NCI-H748 (cell line): ENCODE results near the gene MYO19.
"Not testable (repeated sequence)": the region's sequence is repeated elsewhere in the genome, so short reads cannot be mapped to it uniquely, and the experiment has no call there.

Source experiments
- DNase-seq: peaks from one replicate; lab custom pipeline; 2025; ENCODE audit not compliant: unreplicated experiment; lab: John Stamatoyannopoulos, UW

MYO19 gene

DNA sequence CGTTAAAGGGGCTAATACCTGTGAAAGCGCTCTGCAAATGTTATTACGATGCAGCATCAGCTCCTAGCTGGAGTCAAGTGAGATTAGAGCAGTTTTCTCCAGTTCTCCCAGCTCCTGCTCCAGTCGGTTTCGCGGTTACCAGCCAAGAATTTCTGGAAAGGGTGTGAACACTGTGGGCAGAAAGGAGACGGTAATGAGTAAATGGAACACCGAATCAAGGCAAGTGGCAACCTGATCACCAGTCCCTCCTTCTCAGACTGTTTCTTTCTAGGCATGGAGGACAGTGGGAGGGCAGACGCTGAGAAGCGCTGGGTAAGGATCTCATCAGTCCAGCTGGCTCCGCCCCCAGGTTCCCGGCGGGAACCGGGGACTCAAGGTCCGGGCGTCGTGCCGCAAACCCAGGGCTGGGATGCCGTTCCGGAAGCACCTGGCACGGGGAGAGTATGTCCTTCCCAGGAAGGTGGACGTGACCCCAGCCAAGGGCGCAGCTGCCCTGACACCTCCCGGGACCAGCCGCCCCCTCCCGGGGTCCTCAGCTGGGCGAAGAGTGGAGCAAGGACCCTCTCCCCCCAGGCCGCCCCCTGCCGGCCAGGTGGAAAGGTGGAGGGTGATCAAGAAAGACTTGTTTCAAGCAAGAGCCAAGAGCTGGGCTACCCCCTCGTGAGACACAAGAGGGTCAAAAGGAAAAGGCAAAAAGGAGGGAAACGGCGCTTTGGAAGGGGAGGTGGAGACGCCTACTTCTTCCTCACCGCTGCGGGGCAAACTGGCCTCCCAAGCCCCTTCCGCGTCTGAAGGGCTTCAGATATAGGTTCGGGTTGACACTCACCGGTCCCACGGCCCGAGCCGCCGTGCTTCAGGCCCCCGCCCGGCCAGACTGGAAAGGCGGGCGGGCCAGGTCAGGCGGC, 481 bp downstream of the MYO19 start:
- DNase-seq = peak; percentile 90

DNA sequence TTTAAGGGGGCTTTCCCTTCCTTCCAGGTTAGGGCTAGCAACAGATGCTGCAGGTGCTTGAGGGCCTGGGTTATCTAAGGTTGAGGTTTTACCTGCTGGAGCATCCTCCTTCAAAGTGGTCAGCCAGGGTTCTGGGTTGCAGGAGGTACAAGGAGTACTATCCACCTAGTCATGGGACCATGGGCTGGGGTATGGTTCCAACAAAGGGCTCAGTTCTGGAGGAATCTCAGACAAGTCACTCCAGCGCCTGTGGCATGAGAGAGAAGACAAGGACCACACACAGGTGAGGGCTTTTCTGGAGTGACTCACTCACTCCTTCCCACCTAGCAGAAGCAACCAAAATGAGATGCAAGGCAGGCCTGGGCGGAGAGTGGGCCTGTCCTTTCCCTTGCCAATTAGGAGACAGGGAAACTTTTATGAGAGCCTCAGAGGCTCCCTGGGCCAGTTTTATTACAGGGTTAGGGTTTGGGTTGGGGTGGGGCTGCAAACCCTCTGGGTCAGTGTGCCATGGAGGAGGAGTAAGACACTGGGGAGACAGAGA, 2.2 kb downstream of the MYO19 start:
- DNase-seq = no peak

DNA sequence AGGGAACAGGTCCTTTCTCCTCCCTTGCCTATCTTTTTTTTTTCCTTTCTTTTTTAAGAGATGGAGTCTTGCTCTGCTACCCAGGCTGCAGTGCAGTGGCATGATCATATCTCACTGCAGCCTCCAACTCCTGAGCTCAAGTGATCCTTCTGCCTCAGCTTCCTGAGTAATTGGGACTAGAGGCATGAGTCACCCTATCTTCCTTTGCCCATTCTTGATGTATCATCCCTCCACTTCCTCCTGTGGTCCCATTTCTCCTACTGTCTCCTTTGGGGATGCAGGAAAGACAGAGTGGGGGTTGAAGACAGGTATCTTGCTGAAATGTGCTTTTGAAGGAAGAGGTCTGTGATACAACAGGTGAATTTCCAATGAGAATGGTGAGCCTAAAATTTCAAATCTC, 5.5 kb downstream of the MYO19 start:
- no peak for DNase-seq

DNA sequence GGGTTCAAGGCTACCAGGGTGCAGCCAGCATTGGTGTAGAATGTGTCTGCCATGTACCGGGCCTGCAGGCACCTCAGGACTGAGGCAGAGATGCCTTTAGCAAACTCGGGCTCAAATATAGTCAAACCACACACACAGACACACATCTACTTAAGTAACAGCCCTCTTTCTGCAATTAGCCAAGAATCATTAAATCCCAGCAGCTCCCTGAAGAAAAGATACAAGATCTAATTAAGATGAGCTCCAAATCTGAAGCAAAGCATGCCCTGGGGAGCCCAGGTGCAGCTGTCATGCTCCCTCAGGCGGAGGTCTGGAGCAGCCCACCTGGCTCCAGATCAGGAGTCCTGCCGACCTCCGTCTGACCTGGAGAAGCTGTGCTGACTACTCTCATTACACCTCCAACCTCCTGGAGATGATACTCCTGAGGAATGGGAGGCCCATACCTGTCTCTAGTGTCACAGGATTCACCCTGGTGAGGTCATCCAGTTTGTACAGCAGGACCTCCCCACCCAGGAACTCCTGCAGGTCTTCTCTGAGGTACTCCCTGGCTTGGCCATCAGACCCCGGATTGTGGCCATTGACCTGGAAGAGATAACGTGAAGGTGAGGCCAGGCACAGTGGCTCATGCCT, 6.9 kb downstream of the MYO19 start:
- DNase-seq = no peak

DNA sequence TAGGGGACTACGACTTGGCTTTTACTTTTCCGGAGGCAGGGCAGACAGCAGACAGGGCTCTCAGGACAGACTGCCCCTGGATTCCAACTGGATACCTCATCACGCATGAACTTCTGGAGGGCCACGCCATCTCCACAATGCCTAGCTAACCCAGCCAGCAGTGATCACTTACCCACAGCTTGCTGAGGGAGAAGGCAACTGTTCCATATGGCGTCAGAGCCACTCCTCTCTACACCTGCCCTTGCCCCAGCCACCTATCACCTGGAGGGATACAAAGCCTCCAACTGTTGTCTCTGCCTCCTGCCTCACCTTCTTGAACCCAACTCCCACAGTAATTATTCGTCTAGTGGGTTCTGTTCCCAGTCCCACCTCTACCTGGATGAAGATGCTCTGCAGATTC, 8.8 kb downstream of the MYO19 start:
- no peak for DNase-seq

DNA sequence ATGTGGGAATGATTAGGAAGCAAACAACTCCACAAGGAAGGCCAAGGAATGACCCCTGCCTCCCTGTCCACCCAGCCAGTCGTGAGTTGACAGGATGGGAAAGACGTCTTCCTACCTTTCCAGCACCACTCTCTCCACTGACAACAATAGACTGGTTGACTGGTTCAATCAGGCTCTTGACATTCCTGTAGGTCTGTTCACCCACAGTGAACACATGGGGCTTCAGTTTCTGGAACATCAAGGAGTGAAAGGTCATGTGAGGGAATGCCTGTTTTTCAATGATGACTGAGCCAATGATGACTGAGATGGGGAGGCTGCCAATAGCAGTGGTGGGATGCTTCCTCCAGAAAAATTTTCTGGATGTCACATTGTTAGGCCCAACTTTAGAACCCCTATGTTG, 9.6 kb downstream of the MYO19 start:
- DNase-seq = no peak

DNA sequence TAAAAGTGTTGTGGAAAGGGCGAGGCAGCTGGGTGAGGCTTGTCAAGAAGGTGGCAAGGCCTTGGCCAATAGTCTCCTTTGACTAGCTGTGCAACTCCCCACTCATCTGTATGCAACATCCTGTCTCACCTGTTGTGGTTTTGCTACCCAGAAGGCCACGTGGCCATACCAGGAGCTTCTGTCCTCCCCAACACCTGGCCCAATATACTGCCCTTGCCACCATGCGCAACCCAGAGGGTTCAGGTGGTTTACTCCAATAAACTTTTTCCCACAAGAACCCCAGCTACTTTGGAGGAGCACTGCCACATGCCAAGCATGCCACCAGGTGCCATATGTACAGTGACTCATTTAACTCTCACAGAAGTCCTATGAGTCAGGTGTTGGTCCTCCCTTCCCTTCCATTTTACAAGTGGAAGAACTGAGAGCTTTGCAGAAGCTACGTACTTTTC, 10.2 kb downstream of the MYO19 start:
- no peak for DNase-seq

DNA sequence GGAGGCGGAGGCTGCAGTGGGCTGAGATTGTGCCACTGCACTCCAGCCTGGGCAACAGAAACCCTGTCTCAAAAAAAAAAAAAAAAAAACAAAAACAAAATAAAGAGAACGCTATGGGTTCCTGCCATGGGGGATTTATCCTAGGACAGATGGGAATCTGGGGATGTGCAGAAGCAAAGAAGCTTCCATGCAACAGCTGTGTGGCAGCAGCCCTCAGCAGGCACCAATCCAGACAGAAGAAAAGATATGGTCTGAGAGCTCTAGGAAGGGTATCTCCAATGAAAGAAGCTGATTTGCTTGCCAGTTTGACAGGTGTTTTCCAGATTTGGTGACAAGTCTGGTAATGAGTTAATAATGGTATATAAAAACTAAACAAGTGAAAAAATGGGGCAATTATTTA, 11.6 kb downstream of the MYO19 start:
- DNase-seq = no peak

DNA sequence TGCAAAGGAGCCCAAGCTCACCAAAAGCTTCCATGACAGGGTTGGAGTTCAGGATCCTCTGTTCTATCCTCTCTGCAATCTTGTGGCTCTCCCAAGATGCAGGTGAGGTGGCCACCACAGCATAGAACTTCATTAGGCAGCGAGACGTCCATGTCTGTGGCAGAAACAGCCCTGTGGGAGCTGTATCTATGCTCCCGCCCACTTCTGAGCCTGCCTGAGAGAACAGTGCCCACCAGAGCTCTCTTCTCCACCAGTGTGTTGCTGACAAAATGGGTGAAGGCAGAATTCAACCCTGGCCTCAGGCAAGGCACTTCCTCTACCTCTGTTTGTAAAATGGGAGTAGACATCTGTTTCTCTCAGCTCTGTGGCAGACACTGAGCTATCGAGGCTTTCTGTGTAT, 18.8 kb downstream of the MYO19 start:
- DNase-seq = no peak

DNA sequence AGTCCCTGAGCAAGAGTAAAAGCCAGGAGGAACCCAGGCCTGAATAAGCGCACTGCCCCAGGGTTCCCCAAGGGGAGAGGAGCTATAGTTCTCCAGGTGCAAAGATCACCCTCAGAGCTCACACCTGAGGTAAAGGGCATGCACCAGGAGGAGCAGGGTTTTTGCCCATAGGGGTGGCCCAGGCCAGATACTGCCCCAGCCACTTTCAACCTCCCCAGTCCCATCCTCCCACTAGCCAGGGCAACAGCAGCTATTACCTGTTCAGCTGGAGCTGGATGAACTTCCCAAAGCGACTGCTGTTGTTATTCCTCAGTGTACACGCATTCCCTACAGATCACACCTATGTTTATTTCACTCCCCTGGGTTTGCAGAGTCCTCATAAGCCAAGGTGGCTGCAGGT, 19.8 kb downstream of the MYO19 start:
- no peak for DNase-seq

DNA sequence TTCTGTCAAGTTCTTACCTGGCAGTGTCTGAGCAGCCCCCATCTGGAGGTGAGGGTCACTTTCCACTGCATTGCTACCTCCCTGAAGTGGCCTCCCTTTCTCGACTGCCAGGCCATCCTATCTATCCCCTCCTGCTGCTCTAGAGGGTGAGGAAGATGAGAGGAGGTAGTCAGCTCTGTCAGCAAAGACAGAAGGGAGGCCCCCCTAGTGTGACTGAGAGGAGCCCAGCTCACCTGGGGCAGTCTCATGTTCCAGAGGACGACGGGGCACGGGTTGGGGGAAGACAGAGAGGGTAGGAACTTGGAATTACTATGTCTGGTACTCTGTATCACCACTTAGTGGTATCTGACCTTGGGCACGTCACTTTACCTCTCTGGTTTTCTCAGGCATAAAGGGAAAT, 22.0 kb downstream of the MYO19 start:
- DNase-seq = no peak

DNA sequence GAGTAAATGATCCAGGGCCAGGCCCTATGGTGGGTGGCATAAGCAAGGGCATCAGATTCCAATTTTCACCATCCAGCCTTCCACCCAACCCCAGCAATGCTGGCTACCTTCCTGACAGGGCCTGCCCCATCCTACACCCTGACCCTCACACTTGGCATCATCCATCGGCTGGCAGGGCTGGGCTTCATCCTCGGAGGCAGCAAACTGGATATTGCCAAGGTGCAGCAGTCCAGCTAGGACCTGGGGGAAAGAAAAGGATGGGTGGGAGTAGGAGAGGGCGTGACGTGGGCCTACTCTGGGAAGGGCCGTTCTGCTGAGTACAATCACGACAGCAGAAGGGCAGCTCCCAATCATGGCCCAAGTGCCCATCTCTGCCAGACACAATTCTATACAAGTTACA, 23.5 kb downstream of the MYO19 start:
- DNase-seq = no peak

DNA sequence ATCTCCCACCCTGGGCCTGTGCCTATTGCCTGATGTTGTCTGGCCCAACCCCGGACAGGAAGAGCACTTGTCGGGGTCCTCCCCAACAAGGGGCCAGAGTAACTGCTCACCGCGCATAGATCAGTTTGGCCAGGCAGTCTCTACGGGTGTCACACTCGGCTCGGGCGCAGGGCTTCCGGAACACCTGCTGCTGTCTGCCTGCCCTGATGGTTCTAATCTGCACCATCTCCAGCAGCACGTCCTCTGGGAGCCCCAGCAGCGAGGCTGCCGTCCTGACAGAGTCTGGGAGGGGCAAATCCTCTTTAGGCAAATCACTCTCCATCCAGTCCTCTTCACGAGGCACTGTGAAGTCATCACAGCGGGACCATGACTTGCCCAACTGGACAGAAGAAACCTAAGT, 24.0 kb downstream of the MYO19 start:
- DNase-seq = no peak

DNA sequence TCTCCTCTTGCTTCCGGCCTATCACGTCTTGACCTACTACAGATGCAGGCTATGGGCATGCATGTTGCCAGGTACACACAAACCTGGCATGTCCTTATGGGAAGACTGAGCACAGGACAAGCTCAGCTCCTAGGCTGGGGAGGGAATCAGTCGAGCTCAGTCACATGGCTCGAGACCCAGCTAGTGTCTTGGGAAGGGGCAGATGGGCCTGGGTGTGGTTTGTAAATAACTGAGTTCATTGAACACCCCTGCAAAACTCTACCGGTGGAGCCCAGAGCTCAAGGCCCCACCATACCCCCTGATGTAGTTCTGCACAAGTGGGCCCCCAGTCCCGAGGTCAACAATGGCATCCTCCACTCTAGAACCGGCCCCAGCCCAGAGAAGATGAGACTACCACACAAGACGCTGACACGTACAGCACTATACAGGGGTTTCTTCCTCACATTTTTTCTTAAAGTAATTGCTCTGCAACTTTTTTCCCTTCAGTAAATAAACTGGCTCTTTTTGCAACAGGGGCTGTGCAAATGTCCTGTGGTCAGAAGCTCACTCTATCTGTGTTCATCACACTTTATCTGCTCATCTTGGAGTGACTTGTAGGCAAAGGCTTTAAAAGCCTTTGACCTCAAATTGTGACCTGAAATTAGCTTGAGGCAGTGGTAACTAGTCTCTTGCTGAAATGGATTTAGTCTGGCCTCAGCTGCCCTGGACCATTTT, 25.2 kb downstream of the MYO19 start:
- no peak for DNase-seq

DNA sequence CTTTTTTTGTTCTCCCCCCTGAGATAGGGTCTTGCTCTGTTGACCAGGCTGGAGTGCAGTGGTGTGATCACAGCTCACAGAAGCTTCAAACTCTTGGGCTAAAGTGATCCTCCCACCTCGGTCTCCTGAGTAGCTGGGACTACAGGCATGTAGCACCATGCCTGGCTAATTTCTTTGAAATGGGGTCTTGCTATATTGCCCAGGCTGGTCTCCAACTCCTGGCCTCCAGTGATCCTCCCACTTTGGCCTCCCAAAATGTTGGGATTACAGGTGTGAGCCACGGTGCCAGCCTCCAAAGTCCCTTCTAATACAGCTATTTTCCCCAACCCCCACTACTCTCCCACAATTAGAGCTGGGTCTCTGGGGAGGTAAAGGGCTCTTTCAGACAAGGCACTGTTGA, 26.2 kb downstream of the MYO19 start:
- not testable (repeated sequence) for DNase-seq

DNA sequence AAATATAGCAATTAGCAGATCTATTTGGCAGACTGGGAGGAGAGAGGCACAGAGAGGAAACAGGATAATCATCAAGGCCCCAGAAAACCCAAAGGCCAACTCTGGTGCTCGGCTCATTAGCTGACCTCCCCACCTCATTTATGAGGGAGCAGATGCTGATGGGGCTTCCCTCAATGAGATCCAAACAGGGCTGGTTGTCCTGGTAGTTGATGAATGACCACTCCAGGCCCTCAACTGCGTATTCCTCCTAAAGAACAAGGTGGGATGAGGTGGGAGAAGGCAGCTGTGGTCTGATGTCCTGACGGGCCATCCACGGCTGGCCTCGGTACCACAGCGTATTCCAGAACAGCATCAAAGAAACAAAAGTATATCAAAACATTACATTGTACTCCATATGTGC, 27.4 kb downstream of the MYO19 start:
- DNase-seq = no peak

DNA sequence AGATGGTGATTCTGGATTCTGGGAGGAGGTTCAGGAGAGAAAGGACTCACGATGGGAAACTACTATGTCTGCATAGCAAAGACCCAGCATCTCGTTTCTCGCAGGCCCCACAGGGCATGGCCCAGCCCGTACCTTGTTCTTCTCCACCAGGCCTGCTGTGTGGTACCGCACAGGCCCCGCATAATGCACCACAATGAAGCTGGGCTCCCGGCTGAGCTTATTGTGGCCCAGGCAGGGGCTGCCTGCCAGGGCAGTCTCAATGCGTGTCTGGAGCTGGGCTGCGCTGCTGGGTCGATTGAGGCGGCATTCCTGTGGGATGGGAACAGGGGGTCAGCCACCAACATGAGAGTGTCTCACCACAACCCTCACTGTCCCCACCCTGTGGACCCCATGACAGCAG, 27.8 kb downstream of the MYO19 start:
- DNase-seq = no peak

DNA sequence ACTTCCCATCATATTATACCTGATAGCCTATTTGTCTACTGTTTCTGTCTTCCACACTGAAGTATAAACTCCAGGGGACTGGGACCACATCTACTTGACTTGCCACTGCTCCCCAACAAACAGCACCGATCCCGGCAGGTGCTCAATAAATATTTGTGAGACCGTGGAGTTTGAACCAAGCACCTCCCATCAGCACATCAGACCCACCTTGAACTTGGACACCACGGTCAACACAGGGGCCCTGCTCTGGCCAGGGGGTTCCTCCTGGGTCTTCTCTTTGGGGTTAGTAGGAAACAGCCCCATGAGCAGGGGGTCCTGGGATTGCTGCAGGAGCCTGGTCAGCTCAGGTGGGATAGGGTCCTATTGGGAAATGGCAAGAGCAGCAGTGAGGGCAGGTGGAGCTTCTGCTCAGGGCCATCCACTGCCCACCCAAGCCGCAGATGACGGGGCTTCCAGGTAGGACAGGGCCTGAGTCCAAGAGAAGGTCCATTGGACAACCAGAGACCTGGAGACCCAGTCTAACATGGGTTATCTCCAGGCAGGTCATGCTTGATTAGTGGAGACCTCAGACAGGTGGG, 28.3 kb downstream of the MYO19 start:
- no peak for DNase-seq

DNA sequence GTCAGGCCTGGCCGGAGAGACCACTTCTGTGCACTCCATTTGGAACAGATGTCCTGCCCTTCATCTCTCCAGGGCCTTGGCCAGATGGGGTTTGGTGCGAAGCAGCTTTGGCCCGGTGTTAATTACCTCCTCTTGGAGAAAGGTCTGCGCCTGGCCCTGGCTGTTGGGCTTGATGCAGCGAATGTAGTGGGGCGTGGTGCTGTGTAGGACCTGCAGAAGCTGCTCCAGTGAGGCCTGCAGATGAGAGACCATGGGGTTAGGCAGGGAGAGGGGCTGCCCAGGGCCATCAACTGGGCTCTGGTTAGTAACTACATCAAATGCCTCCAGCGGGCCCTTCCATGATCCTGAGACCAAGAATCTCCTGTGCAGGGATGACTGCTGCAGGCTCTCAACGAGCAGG, 29.5 kb downstream of the MYO19 start:
- no peak for DNase-seq

DNA sequence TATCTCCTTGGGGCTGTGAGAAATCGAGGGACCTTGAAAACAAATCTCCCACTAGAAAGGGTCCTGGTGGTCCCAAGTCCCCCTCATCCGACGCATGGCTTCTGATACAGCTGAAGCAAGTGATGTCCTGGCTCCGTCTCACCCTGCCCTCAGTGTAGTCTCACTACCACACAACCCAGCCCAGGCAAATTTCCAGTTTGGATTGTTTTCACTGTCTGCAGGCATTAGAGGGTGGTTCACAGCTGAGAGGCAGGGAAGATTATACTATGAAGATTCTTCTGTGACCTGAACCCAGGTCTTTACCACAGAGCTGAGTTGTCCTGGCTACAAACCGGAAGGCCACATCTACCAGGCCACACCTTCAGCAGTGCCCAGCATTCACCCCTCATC, 30.5 kb downstream of the MYO19 start:
- no peak for DNase-seq

DNA sequence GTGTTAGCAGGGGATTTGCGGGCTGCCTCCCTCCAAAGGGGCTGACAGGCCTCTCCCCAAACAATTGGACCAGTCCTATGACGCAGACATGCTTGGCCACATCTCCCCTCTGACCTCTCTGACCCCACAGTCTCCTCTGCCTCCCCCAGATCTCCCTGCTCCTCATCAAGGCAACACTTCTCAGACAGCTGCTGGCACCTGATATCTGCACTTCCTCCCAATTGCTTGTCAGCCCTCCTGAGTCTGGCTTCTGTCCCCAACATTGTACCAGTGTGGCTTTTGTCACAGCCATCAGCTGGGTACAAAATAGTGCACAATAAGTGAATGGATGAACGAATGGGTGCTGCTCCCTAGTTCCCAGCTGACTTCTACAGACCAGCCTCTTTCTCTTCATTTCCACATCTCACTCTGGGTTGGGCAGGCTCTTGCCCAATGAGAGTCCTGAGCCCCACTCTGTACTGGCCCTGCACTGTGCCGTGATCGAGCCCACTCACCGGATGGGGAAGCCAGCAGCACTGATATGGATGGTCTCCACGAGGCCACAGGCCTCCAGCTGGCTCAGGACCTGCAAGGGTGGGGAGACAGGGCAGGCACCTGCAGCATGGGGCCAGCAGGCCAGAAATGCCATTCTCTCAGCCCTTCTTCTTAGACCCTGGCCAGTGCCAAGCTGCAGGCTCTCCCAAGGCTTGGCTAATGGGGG, 31.1 kb downstream of the MYO19 start:
- DNase-seq = no peak
